Medulla oblongata (tissue), 1 donor: Measurements from ENCODE around the gene SH3PXD2B.

ENCODE experiments used
- DNase-seq: peaks from one replicate; pipeline ENCODE4 v3.0.0-alpha.2; 2015; ENCODE audit errors: extremely low spot score

The SH3PXD2B gene

DNA sequence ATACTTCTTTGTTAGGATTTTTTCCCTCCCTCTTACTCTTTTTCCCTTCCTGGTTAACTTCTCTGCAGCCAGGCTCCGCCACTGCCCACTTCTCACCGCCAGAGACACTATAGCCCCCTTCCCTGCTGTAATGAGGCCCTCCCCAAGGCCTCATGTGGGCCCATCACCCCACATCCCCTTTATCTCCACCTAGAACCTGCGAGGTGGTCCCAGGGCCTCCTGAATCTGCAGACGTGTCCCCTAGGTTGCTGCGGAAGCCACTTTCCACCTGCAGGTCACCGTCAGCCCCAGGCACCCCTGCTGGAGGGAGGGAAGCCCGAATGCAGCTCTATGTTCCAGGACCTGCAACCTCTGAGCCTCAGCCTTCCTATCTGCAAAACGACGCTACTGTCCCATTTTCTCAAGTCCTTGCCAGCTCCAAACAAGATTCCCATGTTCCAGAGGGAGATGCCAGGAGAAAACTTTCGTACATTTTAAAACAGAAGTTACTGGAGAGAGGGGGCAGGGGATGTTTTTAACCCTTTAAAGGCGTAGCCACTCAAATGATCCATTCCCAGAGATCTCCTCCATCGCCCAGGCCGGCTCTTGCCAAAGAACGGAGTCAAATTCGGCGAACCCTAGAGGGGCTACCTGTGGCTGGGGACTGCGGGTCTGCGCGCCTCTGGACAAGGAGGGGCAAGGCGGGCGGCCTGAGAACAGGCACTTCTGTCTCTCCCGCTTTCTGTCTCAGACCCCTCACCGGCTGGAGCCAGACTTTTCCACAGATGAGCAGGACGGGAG lies 929 bp downstream of the SH3PXD2B start:
- peak; percentile 65 for DNase-seq

DNA sequence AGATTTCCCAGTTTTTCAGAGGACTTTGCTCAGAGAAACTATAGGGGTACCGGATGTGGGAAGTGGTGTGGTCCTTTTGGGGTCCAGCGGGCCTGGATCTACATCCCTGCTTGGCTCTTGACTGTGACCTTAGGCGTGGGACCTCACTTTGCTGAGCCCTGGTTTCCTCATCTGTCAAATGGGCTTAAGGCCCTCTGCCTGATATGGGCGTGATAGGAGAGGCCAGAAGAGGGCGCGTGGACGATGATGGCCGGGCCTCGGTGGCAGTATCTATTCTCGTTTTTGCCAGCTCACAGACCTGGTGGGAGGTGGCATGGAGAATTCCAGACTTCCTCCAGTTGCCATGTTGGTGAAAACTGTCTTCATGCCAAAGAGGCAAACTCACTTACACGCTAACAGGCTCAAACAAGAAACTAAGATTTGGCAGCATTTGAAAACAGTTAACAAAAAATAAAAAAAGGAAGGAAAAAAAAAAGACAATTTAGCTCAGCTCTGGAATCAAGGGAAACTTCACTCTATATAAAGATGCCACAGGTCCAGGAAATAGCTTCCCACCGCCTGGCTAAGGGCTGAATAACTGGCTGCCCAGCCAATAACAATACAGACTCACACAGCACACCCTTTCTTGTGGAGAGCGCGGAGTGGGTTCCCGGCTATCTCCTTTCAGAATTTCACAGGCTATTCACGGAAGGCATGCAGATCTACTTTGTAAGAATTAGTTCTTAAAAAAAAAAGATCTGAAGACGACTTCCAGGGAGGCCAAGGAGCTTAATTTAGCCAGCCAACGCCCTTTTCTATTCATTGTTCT lies 1.7 kb downstream of the SH3PXD2B start:
- DNase-seq: peak; percentile 76

DNA sequence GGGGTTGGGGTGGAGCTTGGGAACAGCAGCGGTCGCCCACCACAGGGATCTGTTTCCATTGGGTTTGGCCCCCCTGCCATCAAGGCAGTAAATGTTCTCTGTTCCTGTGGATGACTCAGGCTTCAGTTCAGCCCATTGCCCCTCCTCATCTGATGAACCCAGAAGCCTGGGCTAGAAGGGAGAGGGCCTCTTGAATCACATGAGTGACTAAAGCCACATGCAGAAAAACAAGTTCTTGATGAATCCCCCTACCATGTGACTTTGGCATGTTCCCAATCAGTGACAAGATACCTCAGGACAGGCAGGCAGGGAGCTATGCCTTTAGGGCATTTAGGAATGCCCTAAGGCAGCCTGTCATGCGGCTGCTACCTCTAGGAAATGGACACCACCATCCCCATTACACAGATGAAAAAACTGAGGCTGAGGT lies 2.5 kb downstream of the SH3PXD2B start:
- peak; percentile 52 for DNase-seq

DNA sequence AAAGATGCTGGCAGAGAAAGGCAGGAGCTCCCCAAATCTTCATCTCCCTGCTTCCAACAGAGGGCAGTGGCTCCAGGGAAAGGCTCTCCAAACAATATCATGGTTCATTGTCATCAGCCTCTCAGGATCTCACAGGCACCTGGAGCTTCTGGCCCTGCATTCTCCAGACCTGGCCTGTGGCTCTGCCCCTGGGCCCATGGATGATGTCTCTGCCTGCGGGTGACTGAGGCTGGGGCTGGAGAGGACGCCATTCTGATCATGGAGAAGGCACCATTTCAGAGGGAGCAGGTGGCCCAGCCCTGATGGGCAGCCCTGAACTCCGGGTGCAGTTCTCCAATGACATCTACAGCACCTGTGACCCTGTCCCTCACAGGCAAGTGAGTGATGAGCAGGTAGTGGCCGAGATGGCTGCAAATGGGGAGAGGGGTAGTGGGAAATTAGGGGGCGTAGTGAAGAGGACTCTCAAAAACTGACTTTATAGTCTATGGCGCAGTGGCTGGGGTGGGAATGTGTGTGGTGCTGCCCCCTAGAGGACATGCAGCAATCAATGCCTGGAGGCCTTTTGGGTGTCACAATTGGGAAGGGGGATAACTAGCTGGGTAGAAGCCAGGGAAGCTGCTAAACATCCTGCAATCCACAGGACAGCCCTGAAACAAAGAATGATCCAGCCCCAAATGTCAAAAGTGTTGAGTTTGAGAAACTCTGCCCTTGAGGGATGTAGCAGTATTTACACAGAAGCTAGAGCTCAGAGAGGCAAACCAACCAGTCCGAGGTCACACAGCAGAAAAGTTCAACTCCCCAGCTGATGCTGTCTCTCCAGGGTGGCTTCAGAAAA lies 3.2 kb downstream of the SH3PXD2B start:
- peak; percentile 60 for DNase-seq

DNA sequence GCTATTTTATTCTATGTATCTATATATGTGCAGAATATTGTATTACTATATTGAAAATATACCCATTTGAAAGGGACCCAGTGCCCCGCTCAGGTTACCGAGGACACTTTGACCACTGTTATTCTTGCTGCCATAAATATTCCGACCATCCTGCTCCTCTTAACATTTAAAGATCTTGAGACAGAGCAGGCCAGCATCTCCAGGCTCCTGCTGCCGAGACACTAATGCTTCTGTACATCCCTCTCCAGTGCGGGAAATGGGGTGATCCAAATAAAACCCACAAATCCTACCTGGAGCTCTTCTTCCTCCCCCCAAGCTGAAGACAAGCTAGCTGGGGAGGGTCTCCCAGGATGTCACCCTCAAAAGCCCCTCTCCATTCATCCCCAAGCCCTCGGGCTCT lies 3.9 kb downstream of the SH3PXD2B start:
- no peak for DNase-seq

DNA sequence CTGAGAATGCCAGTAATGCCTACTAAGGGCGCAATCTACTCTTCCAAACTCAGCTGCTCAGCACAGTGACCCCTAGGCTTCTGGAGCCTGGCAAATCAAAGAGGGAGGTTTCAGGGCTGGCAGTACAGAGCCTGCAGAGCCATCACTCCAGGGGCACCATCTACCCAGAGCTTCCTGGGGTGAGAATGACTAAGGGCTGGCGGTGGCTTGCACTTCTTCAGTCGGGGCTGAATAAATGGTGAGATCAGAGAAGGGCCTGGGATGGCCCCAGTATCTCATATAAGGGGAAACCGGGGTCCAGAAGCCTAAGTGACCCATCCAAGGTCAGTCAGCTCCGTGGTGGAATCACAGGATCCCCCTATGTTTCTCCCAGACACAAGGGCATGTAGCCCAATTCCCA lies 5.3 kb downstream of the SH3PXD2B start:
- DNase-seq: no peak

DNA sequence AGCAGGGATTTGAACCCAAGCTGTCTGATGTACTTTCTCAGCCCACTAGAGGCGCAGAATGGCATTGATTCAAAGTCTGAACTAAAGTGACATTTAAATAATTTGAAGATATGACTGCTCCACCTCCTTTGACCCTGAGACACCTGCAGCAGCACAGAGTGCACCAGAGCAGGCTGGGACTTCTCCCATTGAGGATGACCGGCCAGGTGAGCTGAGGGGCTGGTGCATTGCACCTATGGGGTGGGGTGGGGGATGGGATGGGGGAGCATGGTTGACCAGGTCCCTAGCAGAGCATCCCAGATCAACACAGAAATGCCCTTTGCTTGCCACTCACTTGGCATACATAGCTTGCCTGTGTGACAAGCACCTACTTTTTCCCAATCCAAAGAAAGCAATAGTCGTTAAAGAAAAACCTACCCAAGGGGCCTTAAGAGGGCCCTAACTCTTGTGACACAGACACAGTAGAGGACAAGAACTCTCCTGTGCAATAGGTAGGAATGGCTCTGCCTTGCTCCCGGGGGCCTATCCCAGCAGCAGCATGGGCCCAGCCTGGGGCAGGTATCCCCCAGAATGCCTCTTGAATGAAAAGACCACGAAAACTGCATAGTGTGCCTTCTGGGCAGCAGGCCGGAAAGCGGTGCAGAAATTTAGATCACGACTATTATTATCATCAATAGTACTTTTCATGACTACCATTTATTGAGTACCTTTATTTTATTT lies 6.5 kb downstream of the SH3PXD2B start:
- DNase-seq: no peak

DNA sequence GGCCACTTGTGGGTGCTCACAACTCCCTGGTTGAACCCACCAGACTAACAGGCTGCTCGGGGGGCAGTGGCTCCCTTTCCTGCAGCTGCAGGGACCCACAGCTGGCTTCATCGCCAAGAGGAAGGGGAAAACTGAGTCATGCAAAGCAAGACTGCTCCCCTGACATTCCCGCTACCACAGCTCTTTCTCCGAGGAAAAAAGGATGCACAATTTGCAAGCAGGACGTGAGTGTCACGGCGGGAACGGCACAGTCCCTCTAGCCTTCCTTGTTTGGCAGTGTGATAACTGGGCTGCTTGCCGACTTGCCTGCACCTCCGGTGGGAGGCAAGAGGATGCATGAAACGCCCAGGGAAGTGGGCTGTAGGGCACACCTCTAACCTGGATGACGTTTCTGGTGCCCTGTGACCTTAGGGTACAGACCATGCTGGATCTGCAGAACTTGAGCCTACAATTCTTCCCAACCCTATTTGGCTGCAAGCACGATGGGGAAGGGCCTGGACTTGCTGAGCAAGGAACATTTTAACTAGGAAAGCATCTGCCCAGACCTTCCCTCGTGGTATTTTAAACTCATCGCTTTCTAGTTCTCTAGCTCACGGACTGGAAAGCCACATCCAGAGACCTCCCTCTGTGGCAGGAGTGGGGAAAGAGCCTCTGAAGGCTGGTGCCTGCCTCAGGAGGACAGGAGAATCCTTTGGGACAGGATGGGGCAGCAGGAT lies 7.8 kb downstream of the SH3PXD2B start:
- peak; percentile 41 for DNase-seq

DNA sequence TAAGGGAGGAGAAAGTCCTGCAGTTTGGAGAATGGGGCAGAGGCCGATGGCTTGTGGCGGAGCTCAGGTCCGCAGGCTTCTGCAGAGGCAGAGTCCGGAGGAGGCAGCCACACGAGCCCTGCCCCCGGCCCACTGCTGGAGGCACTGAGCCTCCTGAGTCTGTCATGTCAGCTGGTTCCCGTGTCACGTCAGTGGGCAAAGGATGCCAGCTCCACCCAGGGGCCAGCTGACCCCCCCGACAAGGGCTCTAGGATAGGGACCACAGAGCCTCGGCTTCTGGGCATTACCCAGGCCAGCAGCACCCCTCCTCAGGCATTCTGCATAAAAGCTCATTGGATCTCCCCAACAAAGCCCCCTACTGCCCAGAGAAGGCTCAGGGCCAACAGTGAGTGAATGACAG lies 8.5 kb downstream of the SH3PXD2B start:
- DNase-seq: peak; percentile 52

DNA sequence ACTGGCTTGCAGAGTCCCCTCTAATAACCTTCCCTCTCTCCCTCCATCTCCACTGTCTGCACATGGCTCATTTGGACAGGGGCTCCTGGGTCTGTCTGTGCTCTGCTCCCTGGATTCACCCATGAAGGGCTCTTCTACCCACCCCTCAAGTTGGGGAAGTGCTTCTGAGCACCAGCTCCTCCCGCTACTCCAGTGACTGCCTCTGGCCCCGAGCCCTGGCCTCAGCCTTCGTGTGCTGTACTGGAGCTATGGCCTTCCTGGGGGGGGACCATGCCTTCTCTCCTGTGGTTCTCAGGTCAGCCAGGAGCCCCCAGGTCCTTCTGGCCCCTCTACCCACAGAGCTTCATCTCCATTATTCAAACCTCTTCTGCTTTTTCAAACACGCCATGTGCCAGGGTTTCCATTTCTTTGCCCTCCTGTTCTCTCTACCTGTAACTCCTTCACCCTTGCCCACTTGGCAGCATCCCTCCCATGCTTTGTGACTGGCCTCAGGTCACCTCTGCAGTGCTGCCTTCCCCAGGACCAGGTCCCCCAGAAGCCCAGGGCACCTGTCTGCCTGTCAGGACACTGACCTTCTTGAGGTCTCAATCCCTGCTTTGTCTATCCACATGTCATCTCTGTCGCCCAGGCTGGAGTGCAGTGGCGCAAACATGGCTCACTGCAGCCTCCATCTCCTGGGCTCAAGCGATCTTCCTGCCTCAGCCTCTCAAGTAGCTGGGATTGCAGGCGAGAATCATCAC lies 9.5 kb downstream of the SH3PXD2B start:
- no peak for DNase-seq

DNA sequence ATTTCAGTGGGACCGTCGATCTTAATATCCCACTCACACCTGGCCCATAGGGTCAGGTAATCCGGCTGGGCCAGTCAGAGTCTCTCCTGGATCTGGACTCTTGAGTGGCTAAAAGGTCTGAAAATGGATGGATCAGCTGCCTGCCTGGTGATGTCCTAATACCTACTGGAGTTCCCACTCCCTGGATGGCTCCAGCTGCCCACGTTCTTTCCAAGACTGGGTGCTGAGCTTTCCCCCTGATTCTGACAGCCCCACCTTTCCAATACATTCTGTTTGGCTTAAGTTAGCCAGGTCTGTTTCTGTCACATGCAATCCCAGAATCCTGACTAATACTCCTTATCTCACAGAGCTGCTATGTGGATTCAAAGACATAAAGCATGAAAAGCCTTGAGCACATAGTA lies 10.2 kb downstream of the SH3PXD2B start:
- DNase-seq: no peak

DNA sequence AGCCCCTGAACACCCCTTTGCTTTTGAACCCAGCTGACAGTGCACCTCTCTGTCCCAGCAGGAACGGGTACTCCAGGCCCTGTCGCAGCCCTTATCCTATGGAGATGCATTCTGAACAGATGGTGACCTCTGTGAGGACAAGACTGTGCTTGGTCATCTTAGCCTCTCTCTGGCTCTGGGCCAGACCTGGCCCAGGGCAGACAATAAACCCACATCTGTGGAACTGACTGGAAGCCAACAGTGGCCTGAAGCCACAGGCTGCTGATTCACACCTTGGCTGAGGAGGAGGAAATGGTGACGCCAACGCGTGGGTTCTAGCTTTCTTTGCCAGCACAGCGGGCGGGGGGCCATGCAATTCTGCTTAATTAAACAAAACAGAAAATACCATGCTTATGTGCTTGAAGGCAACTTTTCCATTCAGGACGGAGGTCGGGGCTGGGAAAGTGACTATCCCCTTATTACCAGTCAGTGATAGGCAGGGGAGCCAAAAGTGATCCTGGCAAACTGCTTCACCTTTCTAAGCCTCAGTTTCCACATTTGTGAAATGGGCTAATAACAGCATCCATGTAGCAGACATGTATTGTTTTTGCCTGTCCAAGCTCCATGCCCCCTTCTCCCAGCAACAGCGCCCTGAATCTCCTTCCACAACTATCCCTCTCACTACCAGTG lies 10.8 kb downstream of the SH3PXD2B start:
- peak; percentile 72 for DNase-seq

DNA sequence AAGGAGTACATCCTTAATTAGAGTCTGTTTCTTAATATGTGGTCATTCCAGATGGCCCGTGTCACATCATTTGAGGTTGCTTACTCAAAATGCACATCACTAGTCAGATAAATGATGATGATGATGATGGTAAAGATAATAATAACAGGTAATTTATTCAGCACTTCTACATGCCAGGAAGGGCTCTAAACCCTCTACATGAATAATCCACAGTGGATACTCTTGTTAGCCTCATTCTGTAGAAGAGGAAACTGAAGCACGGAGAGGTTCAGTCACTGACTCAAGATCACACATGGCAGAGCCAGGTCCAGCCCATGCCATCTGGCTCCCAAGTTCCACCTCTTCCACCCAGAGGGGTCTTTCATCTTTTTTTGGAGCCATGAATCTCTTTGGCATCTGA lies 11.7 kb downstream of the SH3PXD2B start:
- no peak for DNase-seq

DNA sequence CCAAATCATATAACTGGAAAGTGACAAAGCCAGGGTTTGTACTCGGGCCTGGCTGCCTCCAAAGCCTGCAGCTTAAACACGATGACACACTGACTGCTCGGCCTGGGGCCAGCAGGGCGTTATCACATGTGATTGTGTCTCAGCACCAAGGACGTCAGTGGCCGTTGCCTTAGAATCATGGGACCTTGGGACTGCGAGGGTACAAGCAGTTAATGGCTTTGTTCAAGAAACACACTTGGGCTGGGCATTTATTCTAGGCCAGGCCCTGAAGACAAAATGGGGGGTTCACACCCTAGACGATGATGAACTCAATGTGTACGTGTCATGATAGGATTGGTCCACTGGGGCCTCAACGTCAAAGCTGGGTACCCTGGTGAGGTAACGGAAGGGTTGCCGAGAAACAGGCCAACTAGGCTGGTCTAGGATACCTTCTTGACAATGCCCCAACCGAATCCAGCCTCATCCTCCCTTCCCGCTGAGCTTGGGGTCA lies 13.0 kb downstream of the SH3PXD2B start:
- no peak for DNase-seq

DNA sequence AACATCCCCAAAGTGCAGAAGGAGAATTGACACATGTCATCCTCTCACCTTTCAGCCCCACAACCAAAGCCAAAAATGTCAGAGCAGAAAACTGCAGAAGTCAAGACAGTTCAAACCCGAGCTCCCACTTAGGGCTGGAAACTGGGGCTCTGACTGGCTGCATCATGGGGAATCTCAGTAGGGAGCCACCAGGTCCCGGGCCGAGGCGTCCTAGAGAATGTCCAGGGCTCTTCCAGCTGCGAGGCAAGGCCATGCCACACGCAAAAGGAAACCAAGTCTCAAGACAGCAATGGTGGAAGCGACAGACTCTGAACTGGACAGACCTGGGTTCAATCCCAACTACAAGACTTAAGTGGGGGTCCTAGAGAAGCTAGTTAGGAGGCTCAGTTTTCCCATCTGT lies 13.8 kb downstream of the SH3PXD2B start:
- DNase-seq: no peak

DNA sequence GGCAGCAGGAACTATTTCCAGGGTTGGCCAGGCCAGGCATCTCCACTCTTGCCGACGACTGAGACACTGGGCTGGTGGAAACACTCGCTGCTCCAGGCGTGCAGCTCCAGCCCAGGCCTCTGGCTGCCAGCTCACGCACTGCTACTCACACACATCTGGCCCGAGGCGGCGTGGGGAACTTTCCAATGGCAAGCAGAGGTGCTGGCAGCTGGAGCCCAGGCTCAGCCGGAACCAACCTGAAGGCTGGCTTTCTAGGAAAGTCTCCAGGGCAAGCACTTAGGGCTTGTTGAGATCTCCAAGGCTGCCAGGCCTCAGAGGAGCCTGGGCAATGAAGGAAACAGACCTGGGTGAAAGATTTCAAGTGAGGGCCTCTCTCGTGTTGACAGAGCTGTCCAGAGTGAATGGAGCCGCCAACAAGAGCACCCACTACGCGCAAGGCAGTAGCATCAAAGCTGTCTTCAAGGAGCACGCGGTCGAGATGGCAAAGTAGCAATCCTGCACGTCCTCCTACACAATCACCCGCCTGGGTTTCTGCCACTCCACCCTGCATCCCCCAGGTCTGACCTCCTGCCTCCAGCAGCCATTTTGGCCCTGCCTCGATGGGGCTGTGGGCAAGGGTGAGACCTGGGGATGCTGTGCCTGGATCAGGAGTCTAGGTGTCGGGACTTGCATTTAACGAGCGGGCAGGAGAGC lies 14.4 kb downstream of the SH3PXD2B start:
- no peak for DNase-seq

DNA sequence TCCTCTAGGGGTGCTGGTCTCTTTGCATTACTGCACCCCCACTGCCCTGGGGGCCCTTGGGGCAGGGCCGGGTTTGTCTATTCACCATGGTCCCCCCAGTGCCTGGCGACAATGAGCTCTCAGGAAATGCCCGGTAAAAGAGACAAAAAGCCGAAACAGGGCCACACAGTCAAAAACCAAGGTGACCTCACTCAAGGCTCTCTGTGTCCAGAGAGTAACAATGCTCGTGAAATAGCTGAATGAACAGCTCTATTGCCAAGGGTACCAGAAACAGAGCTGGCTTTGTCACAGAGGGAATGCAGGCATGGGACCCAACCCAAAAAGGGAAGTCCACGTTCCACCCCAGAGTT lies 16.0 kb downstream of the SH3PXD2B start:
- DNase-seq: peak; percentile 89

DNA sequence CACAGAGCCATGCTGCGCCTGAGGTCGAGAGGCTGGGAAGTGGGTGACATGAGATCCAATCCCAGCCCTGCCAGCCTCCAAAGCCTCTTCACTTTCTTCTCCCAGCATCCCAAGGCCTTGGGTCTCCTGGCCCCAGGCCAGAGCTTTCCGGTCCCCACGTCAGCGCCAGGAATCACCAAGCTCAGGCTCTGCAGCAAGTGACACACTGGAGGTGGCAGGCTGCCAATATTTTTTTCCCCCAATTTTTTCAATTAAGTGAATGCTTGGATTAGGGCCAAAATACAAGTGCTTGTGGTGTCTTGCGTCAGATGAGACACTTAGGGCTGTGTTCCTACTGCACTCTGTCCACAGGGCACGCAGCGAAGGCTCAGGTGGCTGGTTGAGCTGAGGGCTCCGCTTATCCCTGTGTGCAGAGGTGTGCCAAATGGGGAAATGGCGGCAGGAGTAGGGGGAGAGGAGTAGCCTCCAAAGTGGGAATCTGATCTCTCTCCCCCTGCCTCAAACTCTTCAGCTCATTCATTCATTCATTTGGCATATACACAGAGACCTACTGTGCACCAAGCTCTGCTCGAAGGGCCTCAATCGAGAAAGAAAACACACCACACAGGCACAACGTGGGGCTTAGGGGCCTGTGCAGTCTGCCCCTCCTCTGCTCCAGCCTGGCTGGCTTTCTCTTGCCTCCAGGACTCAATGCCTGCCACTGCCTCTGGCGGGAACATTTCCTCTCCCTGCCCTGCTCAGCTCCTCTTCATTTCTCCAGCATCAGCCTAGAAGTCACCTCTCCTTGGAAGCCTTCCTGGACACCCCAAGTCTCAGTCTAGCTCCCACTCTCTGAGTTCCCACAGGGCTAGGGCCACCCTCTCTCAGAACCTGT lies 16.6 kb downstream of the SH3PXD2B start:
- peak; percentile 73 for DNase-seq
